Mesodermal cell (in vitro differentiated cells): Measurements from ENCODE around the gene OXCT1.
A peak's percentile ranks its signal among the peaks of the same experiment; 100 is the strongest.

Experiments
- H3K27ac ChIP-seq: 2 replicates; pipeline ENCODE4 v1.7.0; 2013; ENCODE audit warnings: mild to moderate bottlenecking, low read depth, low read length, moderate library complexity; ENCODE audit not compliant: severe bottlenecking
- H3K36me3 ChIP-seq: 2 replicates; pipeline ENCODE4 v1.7.1; 2013; ENCODE audit warnings: mild to moderate bottlenecking, low read length, moderate library complexity; ENCODE audit not compliant: control insufficient read depth, insufficient read depth
- H3K4me1 ChIP-seq: one replicate; pipeline ENCODE4 v1.7.1; 2013; ENCODE audit warnings: mild to moderate bottlenecking, low read length; ENCODE audit not compliant: insufficient read depth, control insufficient read depth, poor library complexity, severe bottlenecking
- H3K4me3 ChIP-seq: 2 replicates; pipeline ENCODE4 v1.7.0; 2013; ENCODE audit warnings: low read length, control low read depth, mild to moderate bottlenecking; ENCODE audit not compliant: insufficient read depth, poor library complexity, severe bottlenecking; ENCODE audit errors: extremely low read depth
- H3K9me3 ChIP-seq: 2 replicates; pipeline ENCODE4 v1.7.1; 2013; ENCODE audit warnings: mild to moderate bottlenecking, low read length, moderate library complexity; ENCODE audit not compliant: control insufficient read depth
- WGBS, 2 experiments: methylation state at CpG; one replicate each; pipeline ENCODE4 v1.1.5; 2013; ENCODE audit warnings: missing lambda C conversion rate in 2 of 2; ENCODE audit not compliant: insufficient coverage in 2 of 2; 5-methylcytosine and 5-hydroxymethylcytosine counted together

The OXCT1 gene

GRCh38 chr5:41797662-41798061, 72.6 kb downstream of the OXCT1 start:
- WGBS, 2 experiments, result 100% methylated on average over 1 of the region's 2 CpGs; no CpG with 5 or more reads in 1 of the 2 experiments
- H3K36me3 ChIP-seq, result peaks cover 15% of the 10 kb centered on the region
- H3K9me3 ChIP-seq, result no peaks in the 10 kb centered on the region

GRCh38 chr5:41796061-41796460, 74.2 kb downstream of the OXCT1 start:
- no peak overlapping the region for H3K4me3 ChIP-seq
- no peak overlapping the region for H3K27ac ChIP-seq
- peaks cover 15% of the 10 kb centered on the region for H3K36me3 ChIP-seq
- peaks cover 18% of the 10 kb centered on the region for H3K4me1 ChIP-seq
- H3K9me3 ChIP-seq, result no peaks in the 10 kb centered on the region

More at GRCh38 chr5:41797662-41798061, 72.6 kb downstream of the OXCT1 start:
- no peak overlapping the region for H3K27ac ChIP-seq
- no peak overlapping the region for H3K4me3 ChIP-seq
- peaks cover 18% of the 10 kb centered on the region for H3K4me1 ChIP-seq

GRCh38 chr5:41795125-41795524, 75.1 kb downstream of the OXCT1 start:
- Histone ChIP-seq H3K27ac (peak overlapping the region; percentile 88), H3K36me3 (peaks cover 7% of the 10 kb centered on the region), H3K9me3 (no peaks in the 10 kb centered on the region), H3K4me3 (no peak overlapping the region), H3K4me1 (peaks cover 18% of the 10 kb centered on the region)
- 61 to 95% methylated on average over 3 of the region's 6 CpGs for WGBS, 2 experiments

- WGBS, 2 experiments, result 100% methylated on average over 1 of the region's 4 CpGs; no CpG with 5 or more reads in 1 of the 2 experiments
- peaks cover 18% of the 10 kb centered on the region for H3K4me1 ChIP-seq
- no peaks in the 10 kb centered on the region for H3K9me3 ChIP-seq
- peak overlapping the region; percentile 88 for H3K27ac ChIP-seq
- H3K36me3 ChIP-seq, result peaks cover under 1% of the 10 kb centered on the region
- no peak overlapping the region for H3K4me3 ChIP-seq
Observed at GRCh38 chr5:41794471-41794870, 75.8 kb downstream of the OXCT1 start.

- 72 to 100% methylated on average over 1 to 2 of the region's 3 CpGs for WGBS, 2 experiments
- peaks cover 18% of the 10 kb centered on the region for H3K4me1 ChIP-seq
- no peak overlapping the region for H3K4me3 ChIP-seq
- H3K36me3 ChIP-seq, result no peaks in the 10 kb centered on the region
- no peak overlapping the region for H3K27ac ChIP-seq
- no peaks in the 10 kb centered on the region for H3K9me3 ChIP-seq
Observed at GRCh38 chr5:41793141-41793770, 77.0 kb downstream of the OXCT1 start.

GRCh38 chr5:41790038-41790776, 80.0 kb downstream of the OXCT1 start:
- H3K4me1 ChIP-seq, result peaks cover 25% of the 10 kb centered on the region
- 85 to 96% methylated on average over 2 to 3 of the region's 6 CpGs for WGBS, 2 experiments
- H3K27ac ChIP-seq, result no peak overlapping the region

GRCh38 chr5:41789434-41789833, 80.8 kb downstream of the OXCT1 start:
- peaks cover 18% of the 10 kb centered on the region for H3K4me1 ChIP-seq
- H3K9me3 ChIP-seq, result no peaks in the 10 kb centered on the region
- no peak overlapping the region for H3K27ac ChIP-seq
- H3K4me3 ChIP-seq, result no peak overlapping the region
- no CpG with 5 or more reads among the region's 1 CpG for WGBS, 2 experiments
- no peaks in the 10 kb centered on the region for H3K36me3 ChIP-seq

More at GRCh38 chr5:41790038-41790776, 80.0 kb downstream of the OXCT1 start:
- Histone ChIP-seq H3K4me3 (no peak overlapping the region), H3K36me3 (no peaks in the 10 kb centered on the region), H3K9me3 (no peaks in the 10 kb centered on the region)

- H3K4me1 ChIP-seq, result peaks cover 14% of the 10 kb centered on the region
- no peaks in the 10 kb centered on the region for H3K9me3 ChIP-seq
- H3K27ac ChIP-seq, result no peak overlapping the region
- no peaks in the 10 kb centered on the region for H3K36me3 ChIP-seq
- H3K4me3 ChIP-seq, result no peak overlapping the region
- WGBS, 2 experiments, result 86% methylated on average over 1 of the region's 2 CpGs; no CpG with 5 or more reads in 1 of the 2 experiments
Observed at GRCh38 chr5:41788941-41789368, 81.3 kb downstream of the OXCT1 start.

GRCh38 chr5:41787265-41787664, 83.0 kb downstream of the OXCT1 start:
- no peaks in the 10 kb centered on the region for H3K9me3 ChIP-seq
- 100% methylated on average over 1 to 2 of the region's 2 CpGs for WGBS, 2 experiments

GRCh38 chr5:41785061-41785460, 85.2 kb downstream of the OXCT1 start:
- no peak overlapping the region for H3K27ac ChIP-seq
- no peaks in the 10 kb centered on the region for H3K36me3 ChIP-seq
- H3K9me3 ChIP-seq, result no peaks in the 10 kb centered on the region
- H3K4me3 ChIP-seq, result no peak overlapping the region
- H3K4me1 ChIP-seq, result peaks cover 13% of the 10 kb centered on the region

More at GRCh38 chr5:41787265-41787664, 83.0 kb downstream of the OXCT1 start:
- H3K4me3 ChIP-seq, result no peak overlapping the region
- no peaks in the 10 kb centered on the region for H3K36me3 ChIP-seq
- peaks cover 13% of the 10 kb centered on the region for H3K4me1 ChIP-seq
- no peak overlapping the region for H3K27ac ChIP-seq

GRCh38 chr5:41778410-41778809, 91.8 kb downstream of the OXCT1 start:
- Histone ChIP-seq H3K4me3 (no peak overlapping the region), H3K36me3 (no peaks in the 10 kb centered on the region), H3K9me3 (no peaks in the 10 kb centered on the region), H3K4me1 (peaks cover 11% of the 10 kb centered on the region), H3K27ac (no peak overlapping the region)
- 83 to 100% methylated on average over 1 of the region's 3 CpGs for WGBS, 2 experiments
